Prostate gland (tissue), 2 donors: ENCODE measurements around the gene PCAT7.

ENCODE experiments used
- POLR2A ChIP-seq: fragments of 450-650 bp; IDR thresholded peaks from one replicate; pipeline ENCODE4 v1.6.1; 2016; ENCODE audit warnings: antibody characterized with exemption, mild to moderate bottlenecking
- POLR2AphosphoS5 ChIP-seq: sonication (generic); formaldehyde crosslinking; IDR thresholded peaks from one replicate; pipeline ENCODE4 v1.6.1; 2017; ENCODE audit warnings: antibody characterized with exemption
- TF ChIP-seq, protein P1 (sequence below), 4 experiments: fragments of 200-600 bp in 2 of 4; fragments of 450-650 bp in 2 of 4; sonication (generic) in 2 of 4; IDR thresholded peaks; 1 replicate in 3 of 4; 2 replicates in 1 of 4; pipeline ENCODE4 v1.5.1; 2016 to 2019; ENCODE audit warnings: antibody characterized with exemption in 4 of 4, mild to moderate bottlenecking in 2 of 4, moderate library complexity in 2 of 4

DNA sequence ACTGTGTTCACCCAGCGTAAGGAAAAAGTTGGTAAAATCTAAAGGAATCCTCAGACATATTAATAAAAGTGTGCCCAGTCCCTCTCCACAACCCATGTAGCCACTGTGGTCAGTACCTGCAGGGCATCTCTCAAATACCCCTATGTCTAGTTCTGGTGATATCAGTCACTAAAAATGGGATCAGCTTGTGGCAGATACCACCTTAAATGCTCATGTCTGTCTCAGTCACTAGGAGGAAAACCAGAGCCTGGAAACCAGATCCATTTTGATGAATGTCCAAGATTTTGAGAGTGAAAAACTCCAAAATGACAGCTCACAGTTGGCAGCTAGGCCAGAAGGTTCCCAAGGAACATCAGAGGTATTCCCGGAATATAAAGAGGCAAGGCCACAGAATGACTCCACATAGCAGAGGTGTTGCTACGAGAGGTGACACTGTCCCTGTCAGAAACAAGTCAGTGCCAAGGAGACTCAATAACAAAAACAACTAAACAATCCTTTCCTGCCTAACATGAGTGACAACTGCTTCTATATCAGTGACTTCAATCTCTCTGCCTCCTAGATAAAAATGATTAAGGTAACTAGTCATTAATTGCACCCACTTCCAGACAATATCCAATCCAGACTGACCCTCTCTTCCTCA, 13.5 kb downstream of the PCAT7 start:
- TF ChIP-seq, protein P1, sequence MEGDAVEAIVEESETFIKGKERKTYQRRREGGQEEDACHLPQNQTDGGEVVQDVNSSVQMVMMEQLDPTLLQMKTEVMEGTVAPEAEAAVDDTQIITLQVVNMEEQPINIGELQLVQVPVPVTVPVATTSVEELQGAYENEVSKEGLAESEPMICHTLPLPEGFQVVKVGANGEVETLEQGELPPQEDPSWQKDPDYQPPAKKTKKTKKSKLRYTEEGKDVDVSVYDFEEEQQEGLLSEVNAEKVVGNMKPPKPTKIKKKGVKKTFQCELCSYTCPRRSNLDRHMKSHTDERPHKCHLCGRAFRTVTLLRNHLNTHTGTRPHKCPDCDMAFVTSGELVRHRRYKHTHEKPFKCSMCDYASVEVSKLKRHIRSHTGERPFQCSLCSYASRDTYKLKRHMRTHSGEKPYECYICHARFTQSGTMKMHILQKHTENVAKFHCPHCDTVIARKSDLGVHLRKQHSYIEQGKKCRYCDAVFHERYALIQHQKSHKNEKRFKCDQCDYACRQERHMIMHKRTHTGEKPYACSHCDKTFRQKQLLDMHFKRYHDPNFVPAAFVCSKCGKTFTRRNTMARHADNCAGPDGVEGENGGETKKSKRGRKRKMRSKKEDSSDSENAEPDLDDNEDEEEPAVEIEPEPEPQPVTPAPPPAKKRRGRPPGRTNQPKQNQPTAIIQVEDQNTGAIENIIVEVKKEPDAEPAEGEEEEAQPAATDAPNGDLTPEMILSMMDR (IDR thresholded peaks at IDR 0.05) = no peak
- TF ChIP-seq POLR2AphosphoS5 (no peak), POLR2A (no peak)
